Mesenchymal stem cell (in vitro differentiated cells and primary cell): Measurements from ENCODE around the gene SLC25A26.

ENCODE experiments used
- DNase-seq: peaks from one replicate; pipeline ENCODE4 v3.0.0-alpha.2; 2013
- H2AFZ ChIP-seq: one replicate; pipeline ENCODE4 v1.6.1; 2013; ENCODE audit warnings: low read depth, mild to moderate bottlenecking, control low read depth, inconsistent platforms, low read length, moderate library complexity
- H2AK5ac ChIP-seq: 2 replicates; pipeline ENCODE4 v1.6.1; 2013; ENCODE audit warnings: low read length, moderate library complexity, mild to moderate bottlenecking, inconsistent platforms; ENCODE audit not compliant: severe bottlenecking
- H2BK120ac ChIP-seq: one replicate; pipeline ENCODE4 v1.6.1; 2013; ENCODE audit warnings: low read depth, mild to moderate bottlenecking, inconsistent platforms, low read length, moderate library complexity
- H2BK12ac ChIP-seq, 2 experiments: one replicate each; pipeline ENCODE4 v1.6.1; 2013; ENCODE audit warnings: inconsistent platforms in 2 of 2, low read length in 2 of 2, mild to moderate bottlenecking in 2 of 2, moderate library complexity in 2 of 2, control low read depth in 1 of 2
- H2BK15ac ChIP-seq: one replicate; pipeline ENCODE4 v1.6.1; 2013; ENCODE audit warnings: mild to moderate bottlenecking, low read depth, inconsistent platforms; ENCODE audit not compliant: poor library complexity, severe bottlenecking
- H2BK5ac ChIP-seq: 2 replicates; pipeline ENCODE4 v1.6.1; 2013; ENCODE audit warnings: low read depth, mild to moderate bottlenecking, low read length, control low read depth, inconsistent platforms; ENCODE audit not compliant: poor library complexity, severe bottlenecking
- H3K14ac ChIP-seq, 2 experiments: one replicate each; pipeline ENCODE4 v1.6.1; 2013; ENCODE audit warnings: inconsistent platforms in 2 of 2, low read length in 2 of 2, control low read depth in 1 of 2, mild to moderate bottlenecking in 1 of 2, moderate library complexity in 1 of 2
- H3K18ac ChIP-seq, 2 experiments: one replicate each; pipeline ENCODE4 v1.6.1; 2013; ENCODE audit warnings: inconsistent platforms in 2 of 2, low read length in 2 of 2, control low read depth in 1 of 2, low read depth in 1 of 2, mild to moderate bottlenecking in 1 of 2
- H3K23ac ChIP-seq, 2 experiments: one replicate each; pipeline ENCODE4 v1.6.1; 2013; ENCODE audit warnings: inconsistent platforms in 2 of 2, low read length in 2 of 2, mild to moderate bottlenecking in 2 of 2, moderate library complexity in 2 of 2, control low read depth in 1 of 2
- H3K27ac ChIP-seq: 2 replicates; pipeline ENCODE4 v1.5.1; 2013; ENCODE audit warnings: mild to moderate bottlenecking, moderate library complexity, low read length, control low read depth, inconsistent platforms; ENCODE audit not compliant: poor library complexity, severe bottlenecking
- H3K27me3 ChIP-seq, 2 experiments: 2 replicates each; pipeline versions ENCODE4 v1.6.1 to v1.7.0; 2013; ENCODE audit warnings: low read length in 2 of 2, mild to moderate bottlenecking in 2 of 2, moderate library complexity in 2 of 2, control low read depth in 1 of 2, inconsistent platforms in 1 of 2; ENCODE audit not compliant: control insufficient read depth in 1 of 2, insufficient read depth in 1 of 2
- H3K36me3 ChIP-seq, 2 experiments: 2 replicates each; pipeline versions ENCODE4 v1.6.1 to v1.7.0; 2013; ENCODE audit warnings: low read length in 2 of 2, control low read depth in 1 of 2, inconsistent platforms in 1 of 2, low read depth in 1 of 2, mild to moderate bottlenecking in 1 of 2; ENCODE audit not compliant: insufficient read depth in 2 of 2, control insufficient read depth in 1 of 2
- H3K4ac ChIP-seq, 2 experiments: one replicate each; pipeline ENCODE4 v1.6.1; 2013; ENCODE audit warnings: inconsistent platforms in 2 of 2, low read length in 2 of 2, mild to moderate bottlenecking in 2 of 2, moderate library complexity in 2 of 2, control low read depth in 1 of 2, low read depth in 1 of 2
- H3K4me1 ChIP-seq: 2 replicates; pipeline ENCODE4 v1.6.1; 2013; ENCODE audit warnings: low read depth, low read length, control low read depth; ENCODE audit not compliant: control insufficient read depth, insufficient read depth
- H3K4me2 ChIP-seq: 2 replicates; pipeline ENCODE4 v1.6.1; 2013; ENCODE audit warnings: low read length, mild to moderate bottlenecking, inconsistent platforms; ENCODE audit not compliant: poor library complexity, severe bottlenecking
- H3K4me3 ChIP-seq, 2 experiments: 2 replicates each; pipeline versions ENCODE4 v1.5.1 to v1.7.0; 2013; ENCODE audit warnings: low read length in 2 of 2, mild to moderate bottlenecking in 2 of 2, control low read depth in 1 of 2, low read depth in 1 of 2; ENCODE audit not compliant: insufficient read depth in 1 of 2
- H3K79me1 ChIP-seq: replicated peaks from 2 replicates; pipeline ENCODE4 v1.6.1; 2013; ENCODE audit warnings: mild to moderate bottlenecking, control low read depth, low read length, inconsistent platforms; ENCODE audit not compliant: poor library complexity, severe bottlenecking
- H3K9ac ChIP-seq: 2 replicates; pipeline ENCODE4 v1.7.0; 2013; ENCODE audit warnings: mild to moderate bottlenecking, low read length, moderate library complexity
- H3K9me3 ChIP-seq: 2 replicates; pipeline ENCODE4 v1.7.0; 2013; ENCODE audit warnings: mild to moderate bottlenecking, low read length; ENCODE audit not compliant: control insufficient read depth
- H4K8ac ChIP-seq: one replicate; pipeline ENCODE4 v1.6.1; 2013; ENCODE audit warnings: inconsistent platforms, mild to moderate bottlenecking, low read length, moderate library complexity
- H4K91ac ChIP-seq: one replicate; pipeline ENCODE4 v1.6.1; 2013; ENCODE audit warnings: mild to moderate bottlenecking, low read length, inconsistent platforms
- WGBS: methylation state at CpG from one replicate; pipeline ENCODE4 v1.1.7; 2013; ENCODE audit warnings: mixed read lengths; 5-methylcytosine and 5-hydroxymethylcytosine counted together

Gene SLC25A26

DNA sequence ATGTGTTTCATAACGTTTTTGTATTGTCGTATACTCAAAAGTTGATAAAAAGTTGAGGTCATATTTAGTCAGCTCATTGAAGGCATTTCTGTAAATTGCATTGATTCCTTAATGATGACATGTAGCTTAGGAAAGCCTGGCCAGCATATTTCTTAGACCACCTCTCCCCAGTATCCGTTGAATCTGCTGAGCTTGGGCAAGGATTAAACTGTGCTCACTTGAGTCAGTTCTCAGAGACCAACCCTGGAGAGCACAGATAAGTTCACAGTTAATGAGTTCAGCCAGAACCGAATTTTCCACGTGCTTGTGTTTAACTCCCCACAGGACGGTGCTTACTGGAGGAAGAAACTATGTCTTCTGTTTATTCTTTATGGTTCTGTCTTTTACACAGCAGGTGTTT is 132.7 kb downstream of the SLC25A26 start:
- H3K9ac ChIP-seq: no peak overlapping the region
- H4K91ac ChIP-seq: no peak overlapping the region
- no peak overlapping the region for H2BK12ac ChIP-seq
- no peaks in the 10 kb centered on the region for H3K27me3 ChIP-seq
- no peaks in the 10 kb centered on the region for H3K36me3 ChIP-seq
- 43% methylated on average over 6 of the region's 6 CpGs for WGBS
- peaks cover 1% of the 10 kb centered on the region for H3K79me1 ChIP-seq
- H4K8ac ChIP-seq: no peak overlapping the region
- no peak overlapping the region for H2BK5ac ChIP-seq
- no peak overlapping the region for H2BK120ac ChIP-seq
- no peak overlapping the region for H2AK5ac ChIP-seq
- peak; percentile 29 for DNase-seq
- H3K4me3 ChIP-seq: no peak overlapping the region
- no peak overlapping the region for H3K4me2 ChIP-seq
- H3K4me1 ChIP-seq: peaks cover 4% of the 10 kb centered on the region
- H3K18ac ChIP-seq: no peak overlapping the region
- H3K9me3 ChIP-seq: no peaks in the 10 kb centered on the region
- H3K14ac ChIP-seq: no peak overlapping the region
- no peak overlapping the region for H3K4ac ChIP-seq
- no peak overlapping the region for H2BK15ac ChIP-seq
- peak overlapping the region; percentile 60 for H3K27ac ChIP-seq
- H2AFZ ChIP-seq: no peak overlapping the region
- H3K23ac ChIP-seq: no peak overlapping the region

DNA sequence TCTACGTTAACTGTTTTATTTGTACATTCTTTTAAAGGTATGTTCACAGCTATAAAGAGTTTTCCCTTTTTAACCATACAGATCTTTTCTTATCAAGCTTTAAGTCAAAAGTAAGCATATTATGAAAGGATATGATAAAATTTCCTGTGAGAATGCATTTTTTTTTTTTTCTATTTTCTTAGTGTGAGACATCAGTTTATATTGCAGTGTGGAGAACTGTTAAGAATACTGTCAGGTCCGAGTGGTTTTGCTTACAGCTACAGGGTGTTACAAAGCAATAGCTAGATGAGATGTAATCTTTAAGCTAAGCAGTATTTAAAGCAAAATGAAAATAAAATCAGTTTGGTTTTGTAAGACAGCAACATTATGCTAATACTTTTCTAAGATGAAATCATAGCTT is 133.2 kb downstream of the SLC25A26 start:
- H3K4me3 ChIP-seq: no peak overlapping the region
- H3K79me1 ChIP-seq: peaks cover 1% of the 10 kb centered on the region
- H2AK5ac ChIP-seq: no peak overlapping the region
- H3K23ac ChIP-seq: no peak overlapping the region
- no peak overlapping the region for H3K4me2 ChIP-seq
- H3K9me3 ChIP-seq: no peaks in the 10 kb centered on the region
- no peak overlapping the region for H3K18ac ChIP-seq
- H2BK12ac ChIP-seq: no peak overlapping the region
- WGBS: 60% methylated on average over 1 of the region's 2 CpGs
- no peak overlapping the region for H3K14ac ChIP-seq
- no peak overlapping the region for H4K91ac ChIP-seq
- H3K36me3 ChIP-seq: no peaks in the 10 kb centered on the region
- no peak overlapping the region for H3K4ac ChIP-seq
- H2BK15ac ChIP-seq: no peak overlapping the region
- no peak overlapping the region for H4K8ac ChIP-seq
- no peak for DNase-seq
- no peak overlapping the region for H3K9ac ChIP-seq
- no peaks in the 10 kb centered on the region for H3K27me3 ChIP-seq
- H3K27ac ChIP-seq: peak overlapping the region; percentile 60
- no peak overlapping the region for H2BK120ac ChIP-seq
- no peak overlapping the region for H2AFZ ChIP-seq
- H2BK5ac ChIP-seq: no peak overlapping the region
- H3K4me1 ChIP-seq: peaks cover 4% of the 10 kb centered on the region

- no peak for DNase-seq
Measured at GRCh38 chr3:66355394-66355793, 134.6 kb downstream of the SLC25A26 start.

DNA sequence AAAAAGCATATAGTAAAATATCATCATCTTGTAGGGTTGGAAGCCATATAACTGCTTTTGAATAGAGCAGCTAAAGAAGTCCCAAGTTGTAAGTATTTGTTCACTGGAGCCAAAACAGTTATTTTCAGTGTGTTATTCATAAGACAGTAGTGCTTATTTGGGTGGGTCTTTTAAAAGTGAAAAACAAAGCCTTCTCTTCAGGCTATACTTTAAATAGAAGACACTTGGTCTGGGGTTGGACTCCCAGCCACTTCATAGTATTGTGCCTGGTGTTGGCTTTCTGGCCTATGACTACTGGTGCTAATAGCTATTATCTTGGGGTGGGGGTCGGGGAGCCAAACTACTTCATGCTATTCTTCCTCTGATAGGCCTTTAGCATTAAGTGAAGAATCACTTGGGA is 135.2 kb downstream of the SLC25A26 start:
- no peak for DNase-seq
- no peaks in the 10 kb centered on the region for H3K9me3 ChIP-seq
- no CpG with 5 or more reads among the region's 1 CpG for WGBS

More at GRCh38 chr3:66355394-66355793, 134.6 kb downstream of the SLC25A26 start:
- Histone ChIP-seq H2BK12ac (no peak overlapping the region), H3K4me3 (no peak overlapping the region), H3K4ac (no peak overlapping the region), H3K4me2 (no peak overlapping the region), H4K91ac (no peak overlapping the region), H3K27ac (no peak overlapping the region), H2BK15ac (no peak overlapping the region), H3K9me3 (no peaks in the 10 kb centered on the region), H2AFZ (no peak overlapping the region), H3K23ac (no peak overlapping the region), H3K9ac (no peak overlapping the region), H2BK120ac (no peak overlapping the region), H2BK5ac (no peak overlapping the region), H2AK5ac (no peak overlapping the region), H3K14ac (no peak overlapping the region), H3K36me3 (no peaks in the 10 kb centered on the region), H3K4me1 (peaks cover 4% of the 10 kb centered on the region), H3K79me1 (peaks cover 1% of the 10 kb centered on the region), H3K27me3 (no peaks in the 10 kb centered on the region), H3K18ac (no peak overlapping the region), H4K8ac (no peak overlapping the region)
- 100% methylated on average over 2 of the region's 3 CpGs for WGBS

More for the DNA sequence above, 135.2 kb downstream of the SLC25A26 start:
- no peak overlapping the region for H3K4me2 ChIP-seq
- H2BK120ac ChIP-seq: no peak overlapping the region
- no peak overlapping the region for H2BK5ac ChIP-seq
- H3K14ac ChIP-seq: no peak overlapping the region
- H3K36me3 ChIP-seq: no peaks in the 10 kb centered on the region
- H3K27me3 ChIP-seq: no peaks in the 10 kb centered on the region
- peaks cover 1% of the 10 kb centered on the region for H3K79me1 ChIP-seq
- H3K4ac ChIP-seq: no peak overlapping the region
- H3K4me3 ChIP-seq: no peak overlapping the region
- H2BK15ac ChIP-seq: no peak overlapping the region
- no peak overlapping the region for H2BK12ac ChIP-seq
- no peak overlapping the region for H3K9ac ChIP-seq
- H2AFZ ChIP-seq: no peak overlapping the region
- H3K23ac ChIP-seq: no peak overlapping the region
- H3K4me1 ChIP-seq: peaks cover 4% of the 10 kb centered on the region
- no peak overlapping the region for H3K18ac ChIP-seq
- H3K27ac ChIP-seq: no peak overlapping the region
- H4K8ac ChIP-seq: no peak overlapping the region
- no peak overlapping the region for H4K91ac ChIP-seq
- no peak overlapping the region for H2AK5ac ChIP-seq
